NCI-H1105 (cell line): ENCODE data around the gene FCRL4.
A peak's percentile ranks its signal among the peaks of the same experiment; 100 is the strongest.
"Not testable (repeated sequence)": the region's sequence is repeated elsewhere in the genome, so short reads cannot be mapped to it uniquely, and the experiment has no call there.

Experiments used
- DNase-seq: peaks from one replicate; lab custom pipeline; 2025; lab: John Stamatoyannopoulos, UW

Gene FCRL4

GRCh38 chr1:157551694-157552693 lies 45.9 kb downstream of the FCRL4 start, which contains the start of gene FCRL5:
Gene FCRL5, minus strand, starts transcription at chr1:157552515. Its CDS starts 153 bp downstream, at chr1:157552362.
- DNase-seq: no peak

GRCh38 chr1:157548081-157548480 lies 49.8 kb downstream of the FCRL4 start:
- DNase-seq: not testable (repeated sequence)

DNA sequence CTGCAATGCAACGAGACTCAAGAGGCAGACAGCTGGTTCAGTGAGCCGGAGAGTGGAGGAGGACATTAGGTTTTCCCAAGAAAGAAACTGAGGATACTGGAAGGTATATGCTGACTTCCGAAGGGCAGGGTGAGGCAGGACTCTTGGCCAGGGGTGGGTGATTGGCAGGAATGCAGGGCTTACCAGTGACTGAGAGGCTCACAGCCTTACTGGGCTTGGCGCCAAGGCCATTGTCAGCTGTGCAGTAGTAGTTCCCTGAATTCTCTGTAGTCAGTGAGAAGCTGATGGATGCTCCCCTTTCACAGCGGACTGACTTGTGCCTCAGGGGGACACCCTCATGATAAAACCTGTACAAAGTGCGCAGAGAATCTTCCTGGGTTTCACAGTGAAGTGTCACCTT lies 55.2 kb downstream of the FCRL4 start:
- peak; percentile 62 for DNase-seq

DNA sequence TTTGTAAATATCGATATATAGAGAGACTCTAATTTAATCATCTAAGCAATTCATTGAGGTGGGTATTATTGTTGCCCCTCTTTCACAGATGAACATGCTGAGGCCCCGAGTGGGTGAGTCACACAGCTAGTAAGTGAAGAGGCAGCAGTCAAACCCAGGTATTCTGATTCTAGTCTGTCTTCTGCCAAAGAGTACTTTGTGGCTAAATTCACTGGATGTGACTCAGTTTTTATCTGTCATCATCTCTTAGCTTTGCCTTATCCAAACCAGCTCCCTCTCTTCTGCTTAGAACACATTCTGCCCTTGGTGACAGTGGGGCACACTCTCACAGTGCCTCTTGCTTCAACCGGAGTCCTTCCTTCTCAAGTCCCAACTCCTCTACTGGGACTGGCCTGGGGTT lies 57.0 kb downstream of the FCRL4 start:
- no peak for DNase-seq

DNA sequence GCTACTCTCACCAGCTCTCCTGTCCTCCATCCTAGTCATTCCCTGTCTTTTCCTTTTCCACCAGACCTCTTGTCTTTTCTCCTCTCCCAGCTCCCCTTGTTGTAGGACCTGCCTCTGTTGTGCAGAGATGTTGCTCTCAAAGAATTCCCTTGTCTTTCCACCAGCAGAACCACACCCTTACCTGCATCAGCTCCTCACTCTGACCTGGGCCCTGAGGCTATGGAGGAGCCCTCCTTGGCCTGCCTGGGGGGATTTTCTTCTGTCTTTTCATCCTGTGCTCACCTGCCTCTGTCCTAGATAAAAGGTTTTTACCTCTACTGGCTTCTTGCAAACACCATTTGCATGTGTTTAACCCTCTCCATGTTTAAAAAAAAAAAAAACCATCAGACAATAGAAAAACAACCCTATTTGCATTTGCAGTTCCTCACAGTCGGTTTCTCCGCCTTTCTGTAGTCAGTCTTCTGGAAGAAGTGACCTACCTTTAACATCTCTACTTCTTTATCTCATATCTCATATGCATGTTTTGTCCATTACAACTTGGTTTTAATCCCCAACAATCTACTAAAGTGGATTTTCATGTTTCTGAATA lies 57.6 kb downstream of the FCRL4 start:
- DNase-seq: no peak

DNA sequence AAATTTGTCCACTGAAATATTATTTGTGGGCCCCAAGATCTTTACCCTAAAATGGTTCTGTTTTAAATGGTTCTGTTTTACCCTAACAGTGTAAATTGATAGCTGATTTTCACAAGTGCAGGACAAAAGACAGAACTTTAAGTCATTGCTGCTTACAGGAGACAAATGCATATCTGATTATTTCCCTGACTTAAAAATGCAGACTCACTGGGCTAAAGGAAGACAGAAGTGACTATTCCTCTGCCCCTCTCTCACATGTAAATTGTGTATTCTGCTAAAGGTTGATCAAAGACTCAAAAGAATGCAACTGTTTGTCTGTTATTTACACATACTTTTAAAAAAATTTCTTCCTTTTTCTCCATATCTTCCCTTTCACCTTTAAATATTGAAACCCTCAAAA lies 58.3 kb downstream of the FCRL4 start:
- DNase-seq: no peak

DNA sequence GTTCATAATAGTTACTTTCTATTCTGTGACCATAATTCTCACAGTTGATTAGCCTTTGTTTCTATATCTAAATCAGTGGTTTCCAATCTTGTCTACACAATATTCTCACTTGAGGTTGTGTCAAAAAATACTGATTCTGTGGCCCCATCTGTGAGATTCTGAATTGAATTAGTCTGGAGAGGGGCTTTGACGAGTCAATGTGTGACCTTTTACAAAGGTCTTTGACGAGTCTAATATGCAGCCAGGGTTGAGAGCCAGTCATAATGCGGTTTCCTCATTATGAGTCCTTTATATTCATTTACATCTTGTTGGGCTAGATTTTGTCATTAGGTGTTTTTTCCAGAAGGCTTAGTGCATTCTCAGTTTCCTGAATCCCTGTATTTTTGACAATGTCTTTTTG lies 65.3 kb downstream of the FCRL4 start:
- no peak for DNase-seq

DNA sequence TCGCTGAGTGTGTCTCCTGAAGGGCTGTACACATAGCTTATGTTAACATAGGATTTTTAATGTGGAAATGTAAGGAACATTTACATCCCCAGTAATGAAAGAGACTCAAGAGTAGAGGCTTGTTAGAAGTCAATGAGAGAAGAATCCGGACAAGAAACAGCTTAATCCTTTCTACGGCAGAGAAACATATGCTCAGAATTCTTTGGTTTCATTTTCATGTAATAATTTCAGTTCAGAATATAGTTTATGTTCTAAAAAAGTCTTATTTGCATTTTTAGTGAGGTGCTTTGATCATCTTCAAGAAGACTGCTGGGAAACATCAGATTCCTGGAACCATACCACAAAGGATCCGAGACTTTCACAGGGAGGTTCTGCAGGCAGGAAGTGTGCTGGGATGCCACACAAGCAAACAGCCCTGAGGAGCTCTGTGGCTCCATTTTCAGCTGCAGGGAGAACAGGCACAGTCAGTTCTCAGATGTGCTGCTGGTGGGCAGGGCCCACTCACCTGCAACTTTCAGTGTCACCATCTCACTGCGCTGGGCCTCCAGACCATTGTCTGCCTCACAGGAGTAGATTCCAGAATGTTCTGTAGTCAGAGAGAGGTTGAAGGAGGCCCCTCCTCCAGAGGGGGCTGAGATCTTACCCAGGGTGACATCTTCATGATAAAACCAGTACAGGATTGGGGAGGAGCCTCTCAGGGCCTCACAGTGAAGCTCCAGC lies 74.0 kb downstream of the FCRL4 start:
- no peak for DNase-seq
